IMR-90 (cell line): Measurements from ENCODE around the gene UBTD1. TPM values are rescaled to one million over a fixed set of nuclear protein-coding genes. Genes with fewer than 3 reads are reported as not detected.

Experiments
- ATAC-seq: fragments of 200-7000 bp; cut with Tn5 transposase; 2 replicates; pipeline ENCODE4 v1.9.1; 2020; ENCODE audit warnings: low read depth, mild to moderate bottlenecking, moderate library complexity
- BruUV-seq: library from RNA; stranded (reverse); fragments of 400-500 nt; replicated peaks from 2 replicates; lab custom pipeline; 2021; lab: Mats Ljungman, UMichigan
- CTCF ChIA-PET: fragments of 300-600 bp; formaldehyde crosslinking; extraction: SDS; loops from one replicate; lab custom pipeline; 2021; ENCODE audit warnings: antibody characterized with exemption; lab: Yijun Ruan, JAX
- POLR2A ChIA-PET: fragments of 300-600 bp; sonication (Branson Sonifier 250); formaldehyde crosslinking; loops from one replicate; lab custom pipeline; 2022; ENCODE audit warnings: antibody characterized with exemption; ENCODE audit not compliant: unreplicated experiment; lab: Charles Lee
- DNase-seq: peaks from one replicate; pipeline ENCODE4 v3.0.0; 2013
- H2AFZ ChIP-seq: replicated peaks from 2 replicates; pipeline ENCODE3; 2013; ENCODE audit warnings: low read length, mild to moderate bottlenecking; ENCODE audit not compliant: poor library complexity
- H2AK5ac ChIP-seq: 2 replicates; pipeline ENCODE4 v1.6.1; 2013; ENCODE audit warnings: low read depth, low read length, inconsistent platforms
- H2AK9ac ChIP-seq: replicated peaks from 2 replicates; pipeline ENCODE3; 2013; ENCODE audit warnings: mild to moderate bottlenecking, low read depth, low read length, moderate library complexity; ENCODE audit not compliant: poor library complexity
- H2BK120ac ChIP-seq: 2 replicates; pipeline ENCODE4 v1.6.1; 2013; ENCODE audit warnings: low read depth, low read length, inconsistent platforms
- H2BK15ac ChIP-seq: 3 replicates; pipeline ENCODE4 v1.6.1; 2013; ENCODE audit warnings: low read depth, low read length, inconsistent platforms
- H2BK20ac ChIP-seq: 2 replicates; pipeline ENCODE4 v1.6.1; 2013; ENCODE audit warnings: low read depth, mild to moderate bottlenecking, inconsistent platforms, low read length, moderate library complexity
- H2BK5ac ChIP-seq: 2 replicates; pipeline ENCODE4 v1.6.1; 2013; ENCODE audit warnings: mild to moderate bottlenecking, low read depth, low read length, inconsistent platforms; ENCODE audit not compliant: poor library complexity, severe bottlenecking
- H3K14ac ChIP-seq: replicated peaks from 2 replicates; pipeline ENCODE4 v1.6.1; 2013; ENCODE audit warnings: low read depth, low read length, inconsistent platforms
- H3K18ac ChIP-seq: 2 replicates; pipeline ENCODE4 v1.6.1; 2013; ENCODE audit warnings: low read depth, low read length, control low read depth
- H3K23ac ChIP-seq: 2 replicates; pipeline ENCODE4 v1.6.1; 2013; ENCODE audit warnings: low read depth, low read length, inconsistent platforms
- H3K27ac ChIP-seq: 2 replicates; pipeline ENCODE4 v1.5.1; 2013; ENCODE audit warnings: mild to moderate bottlenecking, control low read depth, low read length; ENCODE audit not compliant: insufficient read depth
- H3K27me3 ChIP-seq: 2 replicates; pipeline ENCODE4 v1.6.1; 2013; ENCODE audit warnings: low read length; ENCODE audit not compliant: control insufficient read depth, insufficient read depth
- H3K36me3 ChIP-seq: 2 replicates; pipeline ENCODE4 v1.6.1; 2013; ENCODE audit warnings: low read length, mixed read lengths; ENCODE audit not compliant: control insufficient read depth, insufficient read depth
- H3K4ac ChIP-seq: 2 replicates; pipeline ENCODE4 v1.6.1; 2013; ENCODE audit warnings: low read depth, low read length, inconsistent platforms
- H3K4me1 ChIP-seq: 2 replicates; pipeline ENCODE4 v1.6.1; 2013; ENCODE audit warnings: low read length, mixed read lengths; ENCODE audit not compliant: control insufficient read depth, insufficient read depth
- H3K4me2 ChIP-seq: 2 replicates; pipeline ENCODE4 v1.6.1; 2013; ENCODE audit warnings: low read depth, mild to moderate bottlenecking, control low read depth, low read length, moderate library complexity
- H3K4me3 ChIP-seq: 2 replicates; pipeline ENCODE4 v1.5.1; 2013; ENCODE audit warnings: low read depth, mild to moderate bottlenecking, control low read depth, low read length, moderate library complexity; ENCODE audit not compliant: insufficient read depth
- H3K56ac ChIP-seq: 2 replicates; pipeline ENCODE4 v1.6.1; 2013; ENCODE audit warnings: low read length, inconsistent platforms; ENCODE audit not compliant: insufficient read depth; ENCODE audit errors: extremely low read depth
- H3K79me1 ChIP-seq, 2 experiments: 2 replicates each; pipeline ENCODE4 v1.6.1; 2013; ENCODE audit warnings: low read length in 2 of 2, inconsistent platforms in 1 of 2, low read depth in 1 of 2
- H3K9ac ChIP-seq: 2 replicates; pipeline ENCODE4 v1.6.1; 2013; ENCODE audit warnings: low read depth, low read length, control low read depth
- H3K9me1 ChIP-seq: 2 replicates; pipeline ENCODE4 v1.6.1; 2013; ENCODE audit warnings: low read length, inconsistent platforms; ENCODE audit not compliant: insufficient read depth
- H3K9me3 ChIP-seq: 2 replicates; pipeline ENCODE4 v1.6.1; 2013; ENCODE audit warnings: low read length; ENCODE audit not compliant: control insufficient read depth, insufficient read depth
- H4K20me1 ChIP-seq: 2 replicates; pipeline ENCODE4 v1.6.1; 2013; ENCODE audit warnings: low read length, inconsistent platforms; ENCODE audit not compliant: insufficient read depth
- H4K5ac ChIP-seq: 2 replicates; pipeline ENCODE4 v1.6.1; 2013; ENCODE audit warnings: mild to moderate bottlenecking, low read depth, low read length, control low read depth
- H4K8ac ChIP-seq, 2 experiments: 2 replicates each; pipeline ENCODE4 v1.6.1; 2013; ENCODE audit warnings: low read depth in 2 of 2, low read length in 2 of 2, control low read depth in 1 of 2, inconsistent platforms in 1 of 2
- H4K91ac ChIP-seq: 2 replicates; pipeline ENCODE4 v1.6.1; 2013; ENCODE audit warnings: low read depth, low read length, inconsistent platforms; ENCODE audit not compliant: insufficient read depth
- BHLHE40 ChIP-seq: fragments of 150-350 bp; IDR thresholded peaks from 2 replicates; pipeline ENCODE4 v1.6.1; 2016; ENCODE audit warnings: mild to moderate bottlenecking, low read depth, low read length
- CEBPB ChIP-seq: IDR thresholded peaks from 2 replicates; pipeline ENCODE4 v1.6.1; 2012; ENCODE audit warnings: low read depth, low read length, improper control_type of control experiment
- CHD1 ChIP-seq: IDR thresholded peaks from 2 replicates; pipeline ENCODE4 v1.6.1; 2012; ENCODE audit warnings: low read depth, low read length, improper control_type of control experiment
- CTCF ChIP-seq: conservative IDR thresholded peaks from 2 replicates; pipeline ENCODE4 v1.5.1; 2012; ENCODE audit warnings: mild to moderate bottlenecking, low read depth, low read length, improper control_type of control experiment
- ELK1 ChIP-seq: fragments of 150-350 bp; IDR thresholded peaks from 2 replicates; pipeline ENCODE4 v1.6.1; 2016; ENCODE audit warnings: low read depth, mild to moderate bottlenecking, low read length, moderate library complexity, borderline replicate concordance
- FOS ChIP-seq: fragments of 150-350 bp; IDR thresholded peaks from 2 replicates; pipeline ENCODE4 v1.6.1; 2016; ENCODE audit warnings: low read depth, low read length
- MAZ ChIP-seq: IDR thresholded peaks from 2 replicates; pipeline ENCODE4 v1.6.1; 2012; ENCODE audit warnings: low read depth, mild to moderate bottlenecking, low read length, improper control_type of control experiment, moderate library complexity, borderline replicate concordance
- MXI1 ChIP-seq: IDR thresholded peaks from 2 replicates; pipeline ENCODE4 v1.6.1; 2012; ENCODE audit warnings: low read depth, mild to moderate bottlenecking, low read length, moderate library complexity, borderline replicate concordance
- NFE2L2 ChIP-seq: fragments of 150-350 bp; IDR thresholded peaks from 2 replicates; pipeline ENCODE4 v1.6.1; 2016; ENCODE audit warnings: low read depth, mild to moderate bottlenecking, low read length
- POLR2A ChIP-seq: IDR thresholded peaks from 2 replicates; pipeline ENCODE4 v1.6.1; 2012; ENCODE audit warnings: mild to moderate bottlenecking, low read depth, low read length
- RAD21 ChIP-seq: IDR thresholded peaks from 2 replicates; pipeline ENCODE4 v1.6.1; 2012; ENCODE audit warnings: low read length, improper control_type of control experiment
- RFX5 ChIP-seq: IDR thresholded peaks from 2 replicates; pipeline ENCODE4 v1.8.0; 2012; ENCODE audit warnings: low read depth, mild to moderate bottlenecking, low read length, moderate library complexity
- SMC3 ChIP-seq: fragments of 150-350 bp; IDR thresholded peaks from 2 replicates; pipeline ENCODE4 v1.6.1; 2016; ENCODE audit warnings: low read depth, mild to moderate bottlenecking, antibody characterized with exemption, low read length, moderate library complexity
- USF2 ChIP-seq: fragments of 150-350 bp; IDR thresholded peaks from 2 replicates; pipeline ENCODE4 v1.6.1; 2017; ENCODE audit warnings: mild to moderate bottlenecking, antibody characterized with exemption, low read length, low read depth
- WGBS, 2 experiments: methylation state at CpG; one replicate each; pipeline versions ENCODE4 v1.1.5 to v1.1.7; 2013; ENCODE audit warnings: missing lambda C conversion rate in 2 of 2; ENCODE audit not compliant: insufficient read length in 1 of 2; ENCODE audit errors: extremely low coverage in 2 of 2; 5-methylcytosine and 5-hydroxymethylcytosine counted together
- dilution Hi-C: fragments of 300-500 bp; cut with HindIII; formaldehyde crosslinking; loops from one replicate; pipeline ENCODE4 v1.14.3; 2018; ENCODE audit warnings: low sequenced_read_pairs; ENCODE audit not compliant: unreplicated experiment
- in situ Hi-C: fragments of 300-500 bp; cut with MboI; formaldehyde crosslinking; loops from 3 replicates; pipeline ENCODE4 v1.14.3; 2019; ENCODE audit warnings: low sequenced_read_pairs, inconsistent platforms, mixed read lengths
- intact Hi-C: fragments of 100-400 bp; cut with micrococcal nuclease; formaldehyde crosslinking; loops from 2 replicates; pipeline ENCODE4 v1.10.0; 2022
- polyA plus RNA-seq, 3 experiments: library from polyadenylated mRNA; depleted of rRNA; stranded (reverse); fragments of >200 nt; gene quantifications; 2 replicates each; pipeline ENCODE4 v1.2.3, GENCODE V29; 2012; ENCODE audit warnings: low replicate concordance in 1 of 3
- total RNA-seq: library from RNA; depleted of rRNA; stranded (reverse); fragments of >200 nt; gene quantifications from 2 replicates; pipeline ENCODE4 v1.2.3, GENCODE V29; 2012

The UBTD1 gene
- total and polyA plus RNA-seq, 2 of the 4 experiments (the other 2 are of a cell fraction), result 21.9 to 44.9 TPM

GRCh38 chr10:97583476-97583875, 84.8 kb downstream of the UBTD1 start:
- Histone ChIP-seq H2BK20ac (no peak overlapping the region), H2AK5ac (no peak overlapping the region), H2BK15ac (no peak overlapping the region), H3K36me3 (no peaks in the 10 kb centered on the region), H4K91ac (no peak overlapping the region), H4K20me1 (no peaks in the 10 kb centered on the region), H3K23ac (no peak overlapping the region), H3K27me3 (no peaks in the 10 kb centered on the region), H2BK120ac (no peak overlapping the region), H3K4me2 (no peak overlapping the region), H3K27ac (no peak overlapping the region), H3K4ac (no peak overlapping the region), H3K9me3 (no peaks in the 10 kb centered on the region), H3K9ac (no peak overlapping the region), H2AFZ (no peak overlapping the region), H3K56ac (no peak overlapping the region), H3K9me1 (0 out of 2 replicates have a peak, but pooled peaks cover 6% of the 10 kb centered on the region), H3K79me1 (no peaks in the 10 kb centered on the region), H3K4me1 (peaks cover 3% of the 10 kb centered on the region; the same call in 1 of the 2 replicates), H3K14ac (no peak overlapping the region), H4K5ac (no peak overlapping the region), H2BK5ac (no peak overlapping the region), H4K8ac (peak overlapping the region; percentile 36 to 47; a peak in 2 of 4 replicates), H3K18ac (no peak overlapping the region), H2AK9ac (no peak overlapping the region), H3K4me3 (no peak overlapping the region)
- no peak for DNase-seq
- in situ Hi-C loops (no loop called here), intact Hi-C loops (no loop called here), dilution Hi-C loops (no loop called here)
- POLR2A ChIA-PET, result no interaction called here
- CTCF ChIA-PET, result no interaction called here
- BruUV-seq, result no TSS peak
- no peak for TF ChIP-seq RFX5
- TF ChIP-seq USF2, result no peak
- TF ChIP-seq CEBPB, result no peak
- no peak for TF ChIP-seq RAD21
- no peak for TF ChIP-seq SMC3
- TF ChIP-seq CTCF, result no peak
- TF ChIP-seq NFE2L2, result no peak
- TF ChIP-seq MXI1, result no peak
- TF ChIP-seq CHD1, result no peak
- TF ChIP-seq BHLHE40, result no peak
- no peak for TF ChIP-seq MAZ
- TF ChIP-seq POLR2A, result no peak
- no peak for TF ChIP-seq ELK1
- no peak for TF ChIP-seq FOS
- ATAC-seq, result no peak
- 90% methylated on average over 6 of the region's 13 CpGs; no CpG with 5 or more reads in 1 of the 2 experiments for WGBS, 2 experiments
